Keratinocyte (primary cell): ENCODE data around the gene ADRA2C. TPM values are rescaled to one million over a fixed set of nuclear protein-coding genes. Genes with fewer than 3 reads are reported as not detected.

Experiments
- DNase-seq: peaks from one replicate; pipeline ENCODE4 v3.0.0-alpha.2; 2011; ENCODE audit warnings: low read depth, missing footprints, low spot score
- FAIRE-seq: peaks from 2 replicates; lab custom pipeline; 2011; peaks lifted over from hg19 to GRCh38; lab: Jason Lieb, UNC
- H2AFZ ChIP-seq: 2 replicates; pipeline ENCODE4 v1.6.0; 2012; ENCODE audit warnings: low read length, control low read depth, inconsistent platforms; ENCODE audit not compliant: control insufficient read depth
- H3K27ac ChIP-seq: 2 replicates; pipeline ENCODE4 v1.5.1; 2011; ENCODE audit warnings: low read length; ENCODE audit not compliant: control insufficient read depth, insufficient read depth
- H3K27me3 ChIP-seq: 3 replicates; pipeline ENCODE4 v1.6.0; 2011; ENCODE audit warnings: low read length; ENCODE audit not compliant: control insufficient read depth, insufficient read depth; ENCODE audit errors: extremely low read depth
- H3K36me3 ChIP-seq, 2 experiments: 2 replicates in 1 of 2; 3 replicates in 1 of 2; pipeline ENCODE4 v1.5.1; 2011; ENCODE audit warnings: low read length in 2 of 2, mild to moderate bottlenecking in 1 of 2; ENCODE audit not compliant: control insufficient read depth in 2 of 2, insufficient read depth in 2 of 2; ENCODE audit errors: extremely low read depth in 1 of 2
- H3K4me1 ChIP-seq: 3 replicates; pipeline ENCODE4 v1.5.1; 2011; ENCODE audit warnings: low read length; ENCODE audit not compliant: control insufficient read depth, insufficient read depth; ENCODE audit errors: extremely low read depth
- H3K4me2 ChIP-seq: 3 replicates; pipeline ENCODE4 v1.6.0; 2011; ENCODE audit warnings: low read depth, low read length; ENCODE audit not compliant: control insufficient read depth, insufficient read depth; ENCODE audit errors: extremely low read depth
- H3K4me3 ChIP-seq, 3 experiments: fragments of 200-600 bp in 1 of 3; sonication (generic) in 1 of 3; 2 replicates in 2 of 3; 3 replicates in 1 of 3; pipeline ENCODE4 v1.5.1; 2011 to 2016; ENCODE audit warnings: low read length in 3 of 3, mild to moderate bottlenecking in 3 of 3, control low read depth in 2 of 3, inconsistent platforms in 1 of 3, low read depth in 1 of 3, mixed read lengths in 1 of 3, mixed run types in 1 of 3, moderate library complexity in 1 of 3; ENCODE audit not compliant: control insufficient read depth in 2 of 3, insufficient read depth in 2 of 3; ENCODE audit errors: extremely low read depth in 1 of 3
- H3K79me2 ChIP-seq: 2 replicates; pipeline ENCODE4 v1.6.0; 2012; ENCODE audit warnings: low read length; ENCODE audit not compliant: control insufficient read depth, insufficient read depth
- H3K9ac ChIP-seq: 3 replicates; pipeline ENCODE4 v1.6.0; 2011; ENCODE audit warnings: low read length; ENCODE audit not compliant: control insufficient read depth, insufficient read depth; ENCODE audit errors: extremely low read depth
- H3K9me1 ChIP-seq: 3 replicates; pipeline ENCODE4 v1.6.0; 2011; ENCODE audit warnings: low read length; ENCODE audit not compliant: control insufficient read depth, insufficient read depth; ENCODE audit errors: extremely low read depth
- H3K9me3 ChIP-seq: 2 replicates; pipeline ENCODE4 v1.5.1; 2012; ENCODE audit warnings: low read depth, low read length; ENCODE audit not compliant: control insufficient read depth
- H4K20me1 ChIP-seq: 3 replicates; pipeline ENCODE4 v1.6.0; 2011; ENCODE audit warnings: low read length; ENCODE audit not compliant: control insufficient read depth, insufficient read depth; ENCODE audit errors: extremely low read depth
- CTCF ChIP-seq, 3 experiments: IDR thresholded peaks in 1 of 3; conservative IDR thresholded peaks in 1 of 3; optimal IDR thresholded peaks in 1 of 3; 2 replicates in 2 of 3; 3 replicates in 1 of 3; pipeline versions ENCODE3 to v1.5.1; 2011; ENCODE audit warnings: low read length in 3 of 3, mild to moderate bottlenecking in 3 of 3, moderate library complexity in 2 of 3, control low read depth in 1 of 3, inconsistent platforms in 1 of 3; ENCODE audit not compliant: insufficient read depth in 2 of 3; ENCODE audit errors: extremely low read depth in 1 of 3
- EZH2 ChIP-seq: IDR thresholded peaks from one replicate; pipeline ENCODE4 v1.6.1; 2012; ENCODE audit warnings: inconsistent platforms, mild to moderate bottlenecking, low read length, moderate library complexity
- dilution Hi-C: fragments of 300-500 bp; cut with MboI; formaldehyde crosslinking; loops from one replicate; pipeline ENCODE4 v1.7.0; 2020; ENCODE audit warnings: low sequenced_read_pairs; ENCODE audit not compliant: extremely low pct_ligation_motif_present
- polyA plus RNA-seq, 5 experiments: library from polyadenylated mRNA; depleted of rRNA in 3 of 5; stranded (reverse) in 3 of 5; stranded (forward) in 1 of 5; unstranded in 1 of 5; fragments of >200 nt; gene quantifications; 1 replicate in 1 of 5; 2 replicates in 3 of 5; 3 replicates in 1 of 5; pipeline versions ENCODE4 v1.2.1 to v1.2.3, GENCODE V29; 2011 to 2012; ENCODE audit warnings: missing spikeins in 2 of 5, low read depth in 1 of 5, low replicate concordance in 1 of 5

The ADRA2C gene
- polyA plus RNA-seq, 1 donor (not counting 4 experiments of a cell fraction or from before 2014, with no cell fraction given): 0.05 TPM

- Histone ChIP-seq H3K9me1 (no peaks in the 10 kb centered on the region), H3K27me3 (no peaks in the 10 kb centered on the region), H3K9ac (no peak overlapping the region), H2AFZ (no peak overlapping the region), H3K9me3 (no peaks in the 10 kb centered on the region), H3K36me3 (no peaks in the 10 kb centered on the region), H3K79me2 (no peaks in the 10 kb centered on the region), H3K4me2 (no peak overlapping the region), H4K20me1 (no peaks in the 10 kb centered on the region), H3K4me1 (no peaks in the 10 kb centered on the region), H3K27ac (no peak overlapping the region), H3K4me3 (no peak overlapping the region)
- dilution Hi-C loops: no loop called here
- FAIRE-seq (no peak), DNase-seq (no peak)
- TF ChIP-seq EZH2 (no peak), CTCF (optimal IDR thresholded peaks at IDR 0.05 in 1 of 3, IDR thresholded peaks at IDR 0.05 in 1 of 3, conservative IDR thresholded peaks at IDR 0.05 in 1 of 3; ENCODE audit: extremely low read depth in 1 of 3, insufficient read depth in 2 of 3, low read length in 3 of 3) (no peak)
Observed at GRCh38 chr4:3811621-3812020, 45.4 kb downstream of the ADRA2C start.

GRCh38 chr4:3812211-3812934, 46.2 kb downstream of the ADRA2C start:
- Histone ChIP-seq H3K27me3 (no peaks in the 10 kb centered on the region), H3K9me3 (no peaks in the 10 kb centered on the region), H3K79me2 (no peaks in the 10 kb centered on the region), H3K9me1 (no peaks in the 10 kb centered on the region), H3K4me3 (no peak overlapping the region), H3K4me1 (no peaks in the 10 kb centered on the region), H3K36me3 (no peaks in the 10 kb centered on the region), H4K20me1 (no peaks in the 10 kb centered on the region), H3K9ac (no peak overlapping the region), H3K27ac (no peak overlapping the region), H3K4me2 (no peak overlapping the region), H2AFZ (no peak overlapping the region)
- dilution Hi-C loops: no loop called here
- FAIRE-seq: no peak
- DNase-seq: no peak
- TF ChIP-seq CTCF (optimal IDR thresholded peaks at IDR 0.05 in 1 of 3, IDR thresholded peaks at IDR 0.05 in 1 of 3, conservative IDR thresholded peaks at IDR 0.05 in 1 of 3; ENCODE audit: extremely low read depth in 1 of 3, insufficient read depth in 2 of 3, low read length in 3 of 3) (no peak), EZH2 (no peak)
